ENCODE measurements around the gene TGFB3. TPM values are rescaled to one million over a fixed set of nuclear protein-coding genes. Genes with fewer than 3 reads are reported as not detected.

Gene TGFB3
- total RNA-seq, 1 donor from 2014 or later, result 25.4 TPM

GRCh38 chr14:75913183-75913582, 68.6 kb downstream of the TGFB3 start:
- no peak for TF ChIP-seq CTCF (IDR thresholded peaks at IDR 0.05)
- intact Hi-C loops (cut with DNase I), result no loop called here
- no peak overlapping the region for H3K4me3 ChIP-seq
- H3K27ac ChIP-seq, result no peak overlapping the region
- ATAC-seq, result no peak
- H3K9me3 ChIP-seq, result no peaks in the 10 kb centered on the region
- H3K27me3 ChIP-seq, result no peaks in the 10 kb centered on the region
- H3K36me3 ChIP-seq, result no peaks in the 10 kb centered on the region
- no peak for DNase-seq
- no peaks in the 10 kb centered on the region for H3K4me1 ChIP-seq

- Histone ChIP-seq H3K9me3 (no peaks in the 10 kb centered on the region), H3K36me3 (no peaks in the 10 kb centered on the region), H3K4me3 (no peak overlapping the region), H3K27ac (no peak overlapping the region), H3K27me3 (no peaks in the 10 kb centered on the region), H3K4me1 (no peaks in the 10 kb centered on the region)
- intact Hi-C loops (cut with DNase I), result no loop called here
- DNase-seq (no peak), ATAC-seq (no peak)
- TF ChIP-seq CTCF (IDR thresholded peaks at IDR 0.05), result no peak
These were observed 69.9 kb downstream of the TGFB3 start for GRCh38 chr14:75911883-75912282.

- TF ChIP-seq CTCF (IDR thresholded peaks at IDR 0.05), result no peak
- no peak overlapping the region for H3K27ac ChIP-seq
- DNase-seq, result no peak
- no peak for ATAC-seq
- no peaks in the 10 kb centered on the region for H3K36me3 ChIP-seq
- no peaks in the 10 kb centered on the region for H3K27me3 ChIP-seq
- H3K9me3 ChIP-seq, result no peaks in the 10 kb centered on the region
- intact Hi-C loops (cut with DNase I), result no loop called here
- H3K4me3 ChIP-seq, result no peak overlapping the region
- H3K4me1 ChIP-seq, result peaks cover 3% of the 10 kb centered on the region
These were observed 71.7 kb downstream of the TGFB3 start for GRCh38 chr14:75910048-75910447.

GRCh38 chr14:75909630-75910029, 72.2 kb downstream of the TGFB3 start:
- no peak for ATAC-seq
- Histone ChIP-seq H3K9me3 (no peaks in the 10 kb centered on the region), H3K4me3 (no peak overlapping the region), H3K4me1 (peaks cover 3% of the 10 kb centered on the region), H3K27ac (no peak overlapping the region), H3K36me3 (no peaks in the 10 kb centered on the region), H3K27me3 (no peaks in the 10 kb centered on the region)
- DNase-seq, result no peak
- intact Hi-C loops (cut with DNase I), result loop anchor here (5.0 kb wide), 1 partner anchor 68 kb away; no protein-coding TSS in a partner anchor
- no peak for TF ChIP-seq CTCF (IDR thresholded peaks at IDR 0.05)

Other genes starting within 250 kb of the TGFB3 start
- 24.8 TPM for gene IFT43, start 3.8 kb upstream of the TGFB3 start, total RNA-seq
- gene GPATCH2L, start 169.9 kb upstream of the TGFB3 start, total RNA-seq, result 46.5 TPM